Astrocyte (in vitro differentiated cells and primary cell): ENCODE data around the gene DNAAF3. TPM values are rescaled to one million over a fixed set of nuclear protein-coding genes. Genes with fewer than 3 reads are reported as not detected.

Source experiments
- DNase-seq: peaks from one replicate; pipeline ENCODE4 v3.0.0-alpha.2; 2010; ENCODE audit warnings: low read depth
- FAIRE-seq: peaks from 2 replicates; lab custom pipeline; 2011; peaks lifted over from hg19 to GRCh38; lab: Jason Lieb, UNC
- H2AFZ ChIP-seq: 2 replicates; pipeline ENCODE4 v1.6.0; 2012; ENCODE audit warnings: low read depth, low read length, inconsistent platforms
- H3K27ac ChIP-seq: 2 replicates; pipeline ENCODE4 v1.5.1; 2011; ENCODE audit warnings: low read depth, low read length, inconsistent platforms
- H3K27me3 ChIP-seq: 2 replicates; pipeline ENCODE4 v1.6.0; 2011; ENCODE audit warnings: low read length, inconsistent platforms; ENCODE audit not compliant: insufficient read depth
- H3K36me3 ChIP-seq: 2 replicates; pipeline ENCODE4 v1.5.1; 2011; ENCODE audit warnings: low read length, inconsistent platforms; ENCODE audit not compliant: insufficient read depth
- H3K4me1 ChIP-seq: 2 replicates; pipeline ENCODE4 v1.5.1; 2011; ENCODE audit warnings: low read length, inconsistent platforms; ENCODE audit not compliant: insufficient read depth
- H3K4me2 ChIP-seq: 2 replicates; pipeline ENCODE4 v1.6.0; 2012; ENCODE audit warnings: low read length, inconsistent platforms
- H3K4me3 ChIP-seq: 2 replicates; pipeline ENCODE4 v1.5.1; 2011; ENCODE audit warnings: low read depth, mild to moderate bottlenecking, low read length, inconsistent platforms; ENCODE audit not compliant: insufficient read depth
- H3K79me2 ChIP-seq: 2 replicates; pipeline ENCODE4 v1.6.0; 2012; ENCODE audit warnings: mild to moderate bottlenecking, low read length, inconsistent platforms; ENCODE audit not compliant: insufficient read depth
- H3K9ac ChIP-seq: 2 replicates; pipeline ENCODE4 v1.6.0; 2012; ENCODE audit warnings: mild to moderate bottlenecking, low read length, inconsistent platforms
- H3K9me3 ChIP-seq: 2 replicates; pipeline ENCODE4 v1.5.1; 2012; ENCODE audit warnings: low read depth, mild to moderate bottlenecking, low read length, inconsistent platforms; ENCODE audit not compliant: insufficient read depth
- H4K20me1 ChIP-seq: 2 replicates; pipeline ENCODE4 v1.6.0; 2012; ENCODE audit warnings: low read length, inconsistent platforms; ENCODE audit not compliant: insufficient read depth
- H3K27ac Mint-ChIP-seq: one replicate; pipeline ENCODE4 v1.8.0; 2021; ENCODE audit warnings: mild to moderate bottlenecking, mixed read lengths; ENCODE audit not compliant: unreplicated experiment
- H3K27me3 Mint-ChIP-seq: one replicate; pipeline ENCODE4 v1.8.0; 2021; ENCODE audit warnings: low read depth, mixed read lengths; ENCODE audit not compliant: unreplicated experiment
- H3K36me3 Mint-ChIP-seq: one replicate; pipeline ENCODE4 v1.8.0; 2021; ENCODE audit warnings: low read depth, mixed read lengths; ENCODE audit not compliant: unreplicated experiment
- H3K4me1 Mint-ChIP-seq: one replicate; pipeline ENCODE4 v1.8.0; 2021; ENCODE audit warnings: low read depth, mixed read lengths; ENCODE audit not compliant: unreplicated experiment
- H3K4me3 Mint-ChIP-seq: one replicate; pipeline ENCODE4 v1.8.0; 2021; ENCODE audit warnings: mild to moderate bottlenecking, moderate library complexity, mixed read lengths; ENCODE audit not compliant: unreplicated experiment
- H3K9me3 Mint-ChIP-seq: one replicate; pipeline ENCODE4 v1.8.0; 2021; ENCODE audit warnings: mild to moderate bottlenecking, mixed read lengths; ENCODE audit not compliant: unreplicated experiment
- CTCF ChIP-seq: IDR thresholded peaks from 2 replicates; pipeline ENCODE4 v1.5.1; 2011; ENCODE audit warnings: low read depth, mild to moderate bottlenecking, inconsistent platforms, low read length, moderate library complexity; ENCODE audit not compliant: insufficient read depth
- EZH2 ChIP-seq: IDR thresholded peaks from 2 replicates; pipeline ENCODE4 v1.6.1; 2012; ENCODE audit warnings: mild to moderate bottlenecking, low read length, inconsistent platforms; ENCODE audit not compliant: insufficient read depth
- total RNA-seq: library from RNA; stranded (reverse); gene quantifications from 2 replicates; pipeline ENCODE4 v1.2.1, GENCODE V29; 2021

DNAAF3 gene
- total RNA-seq, 1 donor from 2014 or later, result 1.3 TPM

- peak overlapping the region; percentile 36 for H2AFZ ChIP-seq
- Mint-ChIP-seq H3K4me3 (peak overlapping the region; percentile 98), H3K36me3 (no peaks in the 10 kb centered on the region), H3K9me3 (no peaks in the 10 kb centered on the region), H3K27ac (peak overlapping the region; percentile 97), H3K27me3 (peaks cover 2% of the 10 kb centered on the region), H3K4me1 (peaks cover 16% of the 10 kb centered on the region)
- peak overlapping the region; percentile 83 for H3K27ac ChIP-seq
- FAIRE-seq (no peak), DNase-seq (peak; percentile 43)
- H3K9me3 ChIP-seq, result no peaks in the 10 kb centered on the region
- peaks cover 40% of the 10 kb centered on the region for H3K4me1 ChIP-seq
- no peaks in the 10 kb centered on the region for H3K36me3 ChIP-seq
- peak overlapping the region; percentile 100 for H3K4me2 ChIP-seq
- peaks cover 58% of the 10 kb centered on the region for H3K79me2 ChIP-seq
- no peaks in the 10 kb centered on the region for H3K27me3 ChIP-seq
- peak overlapping the region; percentile 99 for H3K9ac ChIP-seq
- H4K20me1 ChIP-seq, result peaks cover 55% of the 10 kb centered on the region
- H3K4me3 ChIP-seq, result peak overlapping the region; percentile 86
- no peak for TF ChIP-seq CTCF
- TF ChIP-seq EZH2, result no peak
Observed at GRCh38 chr19:55116232-55116858, 50.1 kb downstream of the DNAAF3 start.

- H3K9me3 ChIP-seq, result no peaks in the 10 kb centered on the region
- H3K36me3 ChIP-seq, result no peaks in the 10 kb centered on the region
- H3K27me3 Mint-ChIP-seq, result peaks cover 2% of the 10 kb centered on the region
- TF ChIP-seq EZH2, result no peak
- no peak for TF ChIP-seq CTCF
- peak overlapping the region; percentile 97 for H3K27ac Mint-ChIP-seq
- no peaks in the 10 kb centered on the region for H3K9me3 Mint-ChIP-seq
- no peaks in the 10 kb centered on the region for H3K36me3 Mint-ChIP-seq
- H3K27ac ChIP-seq, result peak overlapping the region; percentile 83
- peaks cover 61% of the 10 kb centered on the region for H4K20me1 ChIP-seq
- peaks cover 16% of the 10 kb centered on the region for H3K4me1 Mint-ChIP-seq
- DNase-seq (peak; percentile 40), FAIRE-seq (no peak)
- peaks cover 61% of the 10 kb centered on the region for H3K79me2 ChIP-seq
- peak overlapping the region; percentile 100 for H3K4me2 ChIP-seq
- H3K9ac ChIP-seq, result peak overlapping the region; percentile 99
- H3K4me1 ChIP-seq, result peaks cover 40% of the 10 kb centered on the region
- no peak overlapping the region for H2AFZ ChIP-seq
- peak overlapping the region; percentile 98 for H3K4me3 Mint-ChIP-seq
- H3K4me3 ChIP-seq, result peak overlapping the region; percentile 86
- no peaks in the 10 kb centered on the region for H3K27me3 ChIP-seq
Observed at GRCh38 chr19:55115446-55116065, 50.9 kb downstream of the DNAAF3 start.
